ENCODE data around the gene PHF20.
A peak's percentile ranks its signal among the peaks of the same experiment; 100 is the strongest.
"Not testable (repeated sequence)": the region's sequence is repeated elsewhere in the genome, so short reads cannot be mapped to it uniquely, and the experiment has no call there.

The PHF20 gene

GRCh38 chr20:35739294-35740163, 32.3 kb upstream of the PHF20 start:
- no peak for DNase-seq (ENCODE audit: low read depth in 4 of 4, low spot score in 1 of 4)

- DNase-seq (ENCODE audit: low read depth in 4 of 4, low spot score in 1 of 4), result peak; percentile 96 to 98 (median 97)
These were observed 29.7 kb upstream of the PHF20 start, which contains the start of gene RBM39 for GRCh38 chr20:35741892-35742740. RBM39 (minus strand) TSS chr20:35742260; CDS start chr20:35740874, 1,386 bp downstream.

- DNase-seq (ENCODE audit: low read depth in 4 of 4, low spot score in 1 of 4), result no peak
These were observed 28.9 kb upstream of the PHF20 start for GRCh38 chr20:35742741-35743523.

- no peak for DNase-seq (ENCODE audit: low read depth in 4 of 4, low spot score in 1 of 4)
These were observed 27.9 kb upstream of the PHF20 start for GRCh38 chr20:35743693-35744491.

GRCh38 chr20:35744492-35744841, 27.3 kb upstream of the PHF20 start:
- not testable (repeated sequence) for DNase-seq (ENCODE audit: low read depth in 4 of 4, low spot score in 1 of 4)

GRCh38 chr20:35750611-35751010, 21.2 kb upstream of the PHF20 start:
- no peak for DNase-seq (ENCODE audit: low read depth in 4 of 4, low spot score in 1 of 4)

GRCh38 chr20:35756404-35756803, 15.4 kb upstream of the PHF20 start:
- DNase-seq (ENCODE audit: low read depth in 4 of 4, low spot score in 1 of 4), result no peak

- no peak for DNase-seq (ENCODE audit: low read depth in 4 of 4, low spot score in 1 of 4)
These were observed 14.6 kb upstream of the PHF20 start for GRCh38 chr20:35757098-35757705.

GRCh38 chr20:35761548-35761947, 10.3 kb upstream of the PHF20 start:
- not testable (repeated sequence) for DNase-seq (ENCODE audit: low read depth in 4 of 4, low spot score in 1 of 4)

GRCh38 chr20:35762461-35762860, 9.4 kb upstream of the PHF20 start:
- no peak for DNase-seq (ENCODE audit: low read depth in 4 of 4, low spot score in 1 of 4)

- not testable (repeated sequence) for DNase-seq (ENCODE audit: low read depth in 4 of 4, low spot score in 1 of 4)
These were observed 6.9 kb upstream of the PHF20 start for GRCh38 chr20:35764936-35765335.

GRCh38 chr20:35766843-35767242, 5.0 kb upstream of the PHF20 start:
- DNase-seq (ENCODE audit: low read depth in 4 of 4, low spot score in 1 of 4), result no peak

GRCh38 chr20:35767683-35768481, 3.9 kb upstream of the PHF20 start:
- DNase-seq (ENCODE audit: low read depth in 4 of 4, low spot score in 1 of 4), result no peak

- DNase-seq (ENCODE audit: low read depth in 4 of 4, low spot score in 1 of 4), result peak in 2 of 4 experiments; percentile 16 to 38
These were observed 2.8 kb upstream of the PHF20 start for GRCh38 chr20:35768731-35769664.

GRCh38 chr20:35771367-35771688, 487 bp upstream of the PHF20 start:
- DNase-seq (ENCODE audit: low read depth in 4 of 4, low spot score in 1 of 4), result no peak

- DNase-seq (ENCODE audit: low read depth in 4 of 4, low spot score in 1 of 4), result no peak
These were observed 796 bp downstream of the PHF20 start for GRCh38 chr20:35772563-35773058.

- no peak for DNase-seq (ENCODE audit: low read depth in 4 of 4, low spot score in 1 of 4)
These were observed 1.4 kb downstream of the PHF20 start for GRCh38 chr20:35773154-35773751.

- DNase-seq (ENCODE audit: low read depth in 4 of 4, low spot score in 1 of 4), result no peak
These were observed 2.6 kb downstream of the PHF20 start for GRCh38 chr20:35774391-35774790.
